HG03457 (cell line): Measurements from ENCODE around the gene MKI67.
"Not testable (repeated sequence)": the region's sequence is repeated elsewhere in the genome, so short reads cannot be mapped to it uniquely, and the experiment has no call there.

Experiments used
- ATAC-seq: cut with Tn5 transposase; IDR thresholded peaks from one replicate; pipeline ENCODE4 v1.9.1; 2021; ENCODE audit warnings: moderate number of reproducible peaks; ENCODE audit not compliant: unreplicated experiment

The MKI67 gene

GRCh38 chr10:128109707-128110106 lies 16.5 kb downstream of the MKI67 start:
- no peak for ATAC-seq

- no peak for ATAC-seq
Observed at GRCh38 chr10:128105383-128105782, 20.8 kb downstream of the MKI67 start.

- ATAC-seq = no peak
Observed at GRCh38 chr10:128103229-128103714, 23.0 kb downstream of the MKI67 start.

GRCh38 chr10:128102480-128103228 lies 23.6 kb downstream of the MKI67 start:
- ATAC-seq = no peak

GRCh38 chr10:128101901-128102300 lies 24.3 kb downstream of the MKI67 start:
- no peak for ATAC-seq

- no peak for ATAC-seq
Observed at GRCh38 chr10:128099901-128100300, 26.3 kb downstream of the MKI67 start.

- ATAC-seq = no peak
Observed at GRCh38 chr10:128098631-128099030, 27.6 kb downstream of the MKI67 start.

GRCh38 chr10:128097783-128098182 lies 28.4 kb downstream of the MKI67 start:
- no peak for ATAC-seq

GRCh38 chr10:128096486-128097199 lies 29.6 kb downstream of the MKI67 start:
- no peak for ATAC-seq

- ATAC-seq = no peak
Observed at GRCh38 chr10:128095753-128096469, 30.3 kb downstream of the MKI67 start.

GRCh38 chr10:128095027-128095752 lies 31.0 kb downstream of the MKI67 start:
- no peak for ATAC-seq

GRCh38 chr10:128094596-128094995 lies 31.6 kb downstream of the MKI67 start:
- ATAC-seq = not testable (repeated sequence)

GRCh38 chr10:128092454-128092853 lies 33.8 kb downstream of the MKI67 start:
- no peak for ATAC-seq

GRCh38 chr10:128091636-128092210 lies 34.5 kb downstream of the MKI67 start:
- ATAC-seq = no peak

GRCh38 chr10:128087884-128088709 lies 38.1 kb downstream of the MKI67 start:
- ATAC-seq = no peak

GRCh38 chr10:128087146-128087883 lies 38.9 kb downstream of the MKI67 start:
- ATAC-seq = no peak

- no peak for ATAC-seq
Observed at GRCh38 chr10:128086003-128086863, 40.0 kb downstream of the MKI67 start.

GRCh38 chr10:128084991-128085390 lies 41.2 kb downstream of the MKI67 start:
- ATAC-seq = no peak
